GDM1 (cell line): ENCODE measurements around the gene PHLDB1.

ENCODE experiments used
- DNase-seq: peaks from one replicate; lab custom pipeline; 2025; lab: John Stamatoyannopoulos, UW

PHLDB1 gene

DNA sequence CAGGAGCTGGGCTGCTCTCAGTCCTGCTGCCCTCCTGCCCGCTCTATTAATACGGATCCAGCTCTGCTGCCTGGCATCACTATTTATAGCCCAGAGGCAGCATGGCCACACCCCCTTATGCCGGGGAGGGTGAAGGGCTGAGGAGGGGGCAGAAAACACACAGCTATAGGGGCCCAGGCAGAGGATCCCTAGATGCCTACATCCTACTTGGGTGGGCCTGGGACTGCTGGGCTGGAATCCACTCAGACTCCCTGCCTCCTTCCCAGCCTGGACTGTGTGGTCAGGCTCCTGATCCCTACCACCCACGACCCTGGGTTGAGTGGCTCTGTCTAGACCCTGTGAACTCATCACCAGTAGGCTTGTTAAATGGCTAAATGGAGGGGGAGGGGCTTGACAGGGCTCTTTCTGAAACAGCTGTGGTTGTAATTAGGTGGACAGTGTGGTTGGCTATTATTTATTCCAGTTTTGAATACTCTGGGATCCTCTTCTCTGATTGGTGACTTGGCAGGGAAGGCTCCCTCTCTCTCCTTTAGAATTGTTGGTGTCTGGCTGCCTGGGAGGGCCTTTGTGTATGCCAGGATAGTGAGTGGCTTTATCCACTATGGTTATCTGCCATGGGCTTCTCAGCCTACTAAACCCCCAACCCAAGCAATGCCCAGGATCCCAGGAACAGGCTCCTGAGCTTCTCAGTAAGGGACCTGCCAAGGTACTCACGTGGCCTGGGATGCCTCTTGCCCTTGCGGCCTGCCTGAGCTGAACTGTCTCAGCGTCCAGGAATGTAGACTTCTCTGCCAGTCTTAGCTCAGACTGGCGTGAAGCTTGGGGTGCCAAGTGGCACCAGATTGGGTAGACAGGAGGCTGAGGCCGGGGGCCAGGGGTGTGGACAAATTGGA, 15.2 kb downstream of the PHLDB1 start:
- DNase-seq = no peak

- DNase-seq = no peak
Observed at GRCh38 chr11:118623269-118623655, 15.8 kb downstream of the PHLDB1 start.

DNA sequence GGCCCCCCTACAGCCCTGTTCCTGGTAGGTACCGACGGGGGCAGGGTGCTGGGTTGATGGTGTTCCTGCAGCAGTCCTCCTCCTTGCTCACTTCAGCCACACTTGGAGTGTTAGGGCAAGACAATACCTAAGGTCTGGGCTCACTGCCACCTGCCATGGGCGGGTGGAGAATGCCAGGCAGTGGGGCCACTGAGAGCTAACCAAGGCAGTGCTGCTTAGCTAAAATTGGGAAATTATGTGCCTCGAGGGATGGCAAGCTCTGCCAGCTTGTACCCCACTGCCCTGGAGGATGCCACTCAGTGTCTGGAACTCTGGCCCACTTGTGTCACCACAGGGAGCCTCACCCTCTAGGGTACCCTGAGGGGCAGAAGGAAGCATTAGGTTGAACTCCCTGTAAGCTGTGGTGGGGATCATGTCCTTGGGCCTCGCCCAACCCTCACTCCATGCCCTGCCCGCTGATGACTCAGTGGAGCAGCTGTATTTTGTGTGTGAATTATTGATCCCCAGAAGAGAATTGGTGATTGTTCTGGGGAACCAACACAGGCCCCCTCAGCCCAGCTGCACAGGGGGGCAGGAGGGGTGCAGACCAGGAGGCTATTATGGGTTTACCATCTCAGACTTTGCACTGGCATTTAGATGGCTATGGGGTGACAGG, 17.7 kb downstream of the PHLDB1 start:
- DNase-seq = no peak

DNA sequence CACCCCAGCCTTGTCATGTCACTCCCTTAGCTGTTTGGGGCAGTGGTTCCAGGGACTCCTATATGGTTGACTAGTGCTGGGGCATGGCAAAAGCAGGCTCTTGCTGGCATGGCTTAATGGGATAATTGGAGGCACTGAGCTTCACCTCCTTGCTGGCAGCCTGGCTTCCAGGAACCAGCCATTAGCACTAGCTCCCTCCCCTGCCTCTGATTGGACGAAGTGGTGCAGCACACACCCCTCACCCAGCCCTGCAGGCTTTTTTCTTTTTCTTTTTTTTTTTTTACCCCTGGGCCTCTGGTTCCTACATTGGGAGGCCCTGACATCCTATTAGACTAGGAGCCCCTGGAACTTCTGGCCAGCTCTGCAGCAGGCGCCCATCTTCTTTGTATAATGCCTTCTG, 18.6 kb downstream of the PHLDB1 start:
- DNase-seq = no peak

GRCh38 chr11:118627566-118627965, 20.2 kb downstream of the PHLDB1 start:
- DNase-seq = no peak

DNA sequence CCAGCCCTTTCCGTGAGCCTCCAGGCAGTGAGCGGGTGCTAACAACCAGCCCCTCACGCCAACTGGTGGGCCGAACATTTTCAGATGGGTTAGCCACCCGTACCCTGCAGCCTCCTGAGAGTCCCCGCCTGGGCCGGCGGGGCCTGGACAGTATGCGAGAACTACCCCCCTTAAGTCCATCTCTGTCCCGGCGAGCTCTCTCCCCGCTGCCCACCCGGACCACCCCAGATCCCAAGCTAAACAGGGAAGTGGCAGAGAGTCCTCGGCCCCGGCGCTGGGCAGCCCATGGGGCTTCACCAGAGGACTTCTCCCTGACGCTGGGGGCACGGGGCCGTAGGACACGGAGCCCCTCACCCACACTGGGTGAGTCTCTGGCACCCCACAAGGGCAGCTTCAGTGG, 20.6 kb downstream of the PHLDB1 start:
- no peak for DNase-seq

DNA sequence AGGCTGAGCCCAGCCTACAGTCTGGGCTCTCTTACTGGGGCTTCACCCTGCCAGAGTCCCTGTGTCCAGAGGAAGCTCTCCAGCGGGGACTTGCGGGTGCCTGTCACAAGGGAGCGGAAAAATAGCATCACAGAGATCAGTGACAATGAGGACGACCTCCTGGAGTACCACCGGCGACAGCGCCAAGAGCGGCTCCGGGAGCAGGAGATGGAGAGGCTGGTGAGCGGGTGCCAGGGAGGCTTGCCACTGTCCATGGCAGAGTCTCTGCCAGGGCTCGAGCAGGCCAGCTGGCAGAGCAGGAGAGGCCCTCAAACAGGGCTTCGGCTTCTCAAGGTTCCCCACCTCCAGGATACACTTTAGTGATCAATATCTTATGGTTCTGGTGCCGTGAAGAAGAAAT, 21.0 kb downstream of the PHLDB1 start:
- no peak for DNase-seq

DNA sequence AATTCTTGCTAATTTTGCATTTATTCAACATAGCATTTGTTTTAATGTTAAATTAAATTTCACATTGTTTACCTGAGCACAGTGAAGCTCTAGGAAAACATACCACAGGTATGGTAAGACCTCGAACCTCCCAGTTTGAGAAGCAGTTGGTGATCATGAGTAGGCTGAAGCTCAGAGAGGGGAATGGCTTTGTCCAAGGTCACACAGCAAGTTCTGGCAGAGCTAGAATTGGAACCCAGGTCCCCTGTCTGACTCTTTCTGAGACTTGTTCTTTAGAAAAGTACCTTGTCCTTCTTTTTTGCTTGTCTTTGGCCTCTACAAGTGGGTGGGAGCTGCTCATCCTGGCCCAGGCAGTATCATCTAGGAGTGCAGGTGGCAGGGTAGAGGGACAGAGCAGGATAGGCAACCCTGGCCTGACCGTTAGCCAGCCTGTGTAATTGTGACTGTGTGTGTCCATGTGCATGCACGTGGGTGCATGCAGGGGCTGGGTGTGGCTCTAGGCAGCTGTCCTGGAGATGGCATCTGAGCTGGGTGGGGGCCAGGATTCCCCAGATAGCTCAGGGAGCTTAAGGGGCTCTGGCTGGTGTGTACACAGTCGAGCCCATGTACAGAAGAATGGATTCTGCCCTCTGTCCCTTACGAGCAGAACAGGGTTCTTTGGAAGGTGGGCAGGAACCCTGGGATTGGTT, 21.6 kb downstream of the PHLDB1 start:
- no peak for DNase-seq

DNA sequence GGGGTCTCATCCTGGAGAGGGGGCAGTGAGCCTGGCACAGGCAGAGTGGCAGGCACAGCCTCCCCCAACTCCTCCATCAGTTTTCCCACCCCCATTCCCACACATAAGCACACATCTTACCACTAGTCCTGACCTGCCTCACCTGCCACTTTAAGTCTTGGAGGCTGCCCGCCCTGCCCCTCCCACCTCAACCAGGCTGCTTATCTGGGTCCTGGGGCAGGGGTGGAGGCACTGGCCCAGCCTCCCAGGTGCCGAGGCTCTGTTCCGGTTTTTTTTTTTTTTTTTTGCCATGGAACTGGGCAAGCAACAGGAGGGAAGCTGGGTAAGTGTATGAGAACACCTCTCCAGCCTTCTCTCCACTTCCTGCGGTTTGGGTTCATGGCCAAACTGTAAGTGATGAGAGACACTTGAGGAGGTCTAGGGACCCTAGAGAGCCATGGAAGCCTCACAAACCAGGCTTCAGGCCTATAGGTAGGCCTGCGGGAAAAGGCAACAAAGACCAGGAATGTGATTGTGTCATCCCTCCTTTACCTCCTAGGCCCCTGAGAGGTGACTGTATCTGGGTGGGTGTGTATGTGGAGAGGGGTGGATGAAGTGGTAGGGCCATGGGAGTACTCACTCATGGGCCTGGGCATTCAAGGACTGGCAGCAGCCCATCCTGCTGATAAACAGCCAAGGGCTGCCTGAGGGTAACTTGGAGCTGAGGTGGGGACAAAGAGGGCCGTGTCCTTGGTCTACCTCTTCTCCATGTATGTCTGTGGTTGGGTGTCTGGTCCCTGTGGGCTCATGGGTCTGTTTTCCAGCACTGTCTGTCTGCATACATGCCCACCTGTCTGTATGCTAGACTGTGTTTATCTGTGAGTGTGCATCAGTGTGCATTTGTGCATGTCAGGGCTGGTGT, 22.6 kb downstream of the PHLDB1 start:
- DNase-seq = no peak

DNA sequence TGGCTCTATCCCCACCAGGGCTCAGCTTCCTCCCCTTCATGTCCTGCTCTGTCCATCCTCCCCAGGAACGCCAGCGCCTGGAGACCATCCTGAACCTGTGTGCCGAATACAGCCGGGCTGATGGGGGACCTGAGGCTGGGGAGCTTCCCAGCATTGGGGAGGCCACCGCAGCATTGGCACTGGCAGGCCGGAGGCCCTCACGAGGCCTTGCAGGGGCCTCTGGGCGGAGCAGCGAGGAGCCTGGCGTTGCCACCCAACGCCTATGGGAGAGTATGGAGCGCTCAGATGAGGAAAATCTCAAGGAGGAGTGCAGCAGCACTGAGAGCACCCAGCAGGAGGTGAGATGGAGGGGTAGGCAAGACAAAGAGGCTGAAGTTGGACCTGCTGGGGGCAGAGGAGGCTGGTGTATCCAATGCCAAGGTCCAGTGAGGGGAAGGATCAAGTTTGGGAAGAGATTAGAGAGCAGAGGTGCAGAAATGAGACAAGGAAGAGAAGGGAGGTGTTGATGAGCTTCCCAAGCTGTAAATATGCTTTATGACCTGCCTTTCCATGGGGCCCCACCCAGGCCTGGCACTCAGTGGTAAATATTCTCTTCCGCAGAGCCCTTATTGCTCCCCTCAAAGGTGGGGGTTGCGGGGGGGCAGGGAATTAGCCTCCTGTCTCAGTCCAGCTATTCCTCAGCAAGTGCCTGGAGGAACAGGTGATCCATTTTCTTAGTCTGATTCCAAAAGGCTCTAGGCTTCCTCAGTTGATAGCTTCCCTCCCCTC, 23.9 kb downstream of the PHLDB1 start:
- no peak for DNase-seq

DNA sequence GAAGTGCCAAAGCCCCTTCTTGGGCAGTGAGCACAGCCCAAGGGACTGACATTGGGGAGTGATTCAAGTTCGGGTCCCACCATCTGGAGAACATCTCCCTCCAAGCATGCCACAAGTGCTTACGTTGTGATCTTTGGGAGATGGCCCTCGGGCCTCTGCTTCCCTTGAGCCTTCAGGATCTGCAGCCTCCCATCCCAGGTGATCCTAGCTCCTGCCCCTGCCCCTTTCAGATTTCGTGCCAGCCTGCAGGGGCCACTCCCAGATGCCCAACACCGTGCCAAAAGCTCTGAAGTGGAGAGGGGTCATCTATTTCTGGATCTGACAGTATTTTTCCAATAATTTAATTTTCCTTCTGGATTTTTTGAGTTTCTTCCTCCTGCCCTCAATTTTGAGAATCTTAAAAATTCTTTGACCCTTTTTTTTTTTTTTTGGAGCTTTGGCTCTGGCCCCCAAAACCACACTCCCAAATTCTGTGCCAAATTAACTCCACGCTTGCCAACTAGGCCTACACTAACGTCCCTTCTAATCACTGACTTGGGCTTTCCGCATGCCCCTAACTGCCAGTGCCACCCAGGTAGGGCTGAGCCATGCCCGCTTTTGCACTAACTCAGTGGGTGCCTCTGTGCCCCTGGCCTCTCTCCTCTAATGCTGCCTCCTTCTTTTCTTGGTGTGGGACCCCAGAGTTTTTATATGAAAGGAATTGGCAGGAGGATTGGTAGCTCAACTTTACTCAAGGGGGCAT, 25.3 kb downstream of the PHLDB1 start:
- no peak for DNase-seq

- no peak for DNase-seq
Observed at GRCh38 chr11:118633319-118633690, 25.9 kb downstream of the PHLDB1 start.

DNA sequence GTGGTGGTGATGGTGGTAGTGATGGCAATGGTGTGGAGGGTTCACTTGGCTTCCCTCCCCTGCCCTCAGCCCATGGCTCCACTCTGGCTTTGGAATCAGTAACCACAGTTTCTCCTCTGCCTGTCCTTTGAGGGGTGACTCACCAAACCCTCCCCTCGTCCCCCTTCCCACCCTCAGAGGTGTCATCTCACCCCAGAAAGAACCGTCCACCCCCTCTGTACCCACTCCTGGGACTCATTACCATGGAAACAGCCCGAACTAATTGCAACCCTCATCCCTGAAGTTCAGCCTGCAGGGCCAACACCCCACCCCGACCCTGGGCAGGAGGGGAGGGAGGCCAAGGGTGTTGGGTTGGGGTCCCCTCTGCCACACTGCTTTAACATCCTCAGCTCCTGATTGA, 26.6 kb downstream of the PHLDB1 start:
- DNase-seq = no peak

- no peak for DNase-seq
Observed at GRCh38 chr11:118634431-118635236, 27.2 kb downstream of the PHLDB1 start.

DNA sequence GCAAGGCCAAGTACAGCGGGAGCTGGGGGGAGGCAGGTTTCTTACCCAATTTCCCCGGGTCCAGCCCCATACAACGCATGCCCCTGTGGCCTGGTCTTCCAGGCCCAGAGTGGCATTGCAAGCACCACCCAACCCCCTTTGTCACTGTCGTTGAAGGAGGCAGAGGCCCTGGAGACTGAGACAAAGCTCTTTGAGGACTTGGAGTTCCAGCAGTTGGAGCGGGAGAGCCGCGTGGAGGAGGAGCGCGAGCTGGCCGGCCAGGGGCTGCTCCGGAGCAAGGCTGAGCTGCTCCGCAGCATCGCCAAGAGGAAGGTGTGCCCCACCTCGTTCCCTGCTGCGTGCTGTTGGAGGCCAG, 27.8 kb downstream of the PHLDB1 start:
- DNase-seq = no peak

DNA sequence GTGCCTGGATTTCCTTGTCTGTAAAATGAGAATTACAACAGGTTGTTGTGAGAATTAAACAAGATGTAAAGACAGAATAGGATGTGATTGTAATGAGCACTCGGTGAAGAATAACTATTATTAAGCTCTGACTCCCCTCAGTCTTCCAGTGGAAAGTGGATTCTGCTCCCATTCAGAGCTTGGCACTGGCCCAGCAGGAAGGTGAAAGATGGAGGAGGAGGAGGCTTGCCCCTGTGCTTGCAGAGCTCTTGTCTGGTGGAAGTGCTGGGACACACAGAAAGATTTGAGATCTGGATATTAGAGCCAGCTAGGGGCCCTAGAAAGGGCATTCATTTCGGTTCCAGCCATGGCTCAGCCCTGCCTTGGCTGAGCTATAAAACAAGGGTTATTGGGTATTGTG, 28.2 kb downstream of the PHLDB1 start:
- DNase-seq = no peak

DNA sequence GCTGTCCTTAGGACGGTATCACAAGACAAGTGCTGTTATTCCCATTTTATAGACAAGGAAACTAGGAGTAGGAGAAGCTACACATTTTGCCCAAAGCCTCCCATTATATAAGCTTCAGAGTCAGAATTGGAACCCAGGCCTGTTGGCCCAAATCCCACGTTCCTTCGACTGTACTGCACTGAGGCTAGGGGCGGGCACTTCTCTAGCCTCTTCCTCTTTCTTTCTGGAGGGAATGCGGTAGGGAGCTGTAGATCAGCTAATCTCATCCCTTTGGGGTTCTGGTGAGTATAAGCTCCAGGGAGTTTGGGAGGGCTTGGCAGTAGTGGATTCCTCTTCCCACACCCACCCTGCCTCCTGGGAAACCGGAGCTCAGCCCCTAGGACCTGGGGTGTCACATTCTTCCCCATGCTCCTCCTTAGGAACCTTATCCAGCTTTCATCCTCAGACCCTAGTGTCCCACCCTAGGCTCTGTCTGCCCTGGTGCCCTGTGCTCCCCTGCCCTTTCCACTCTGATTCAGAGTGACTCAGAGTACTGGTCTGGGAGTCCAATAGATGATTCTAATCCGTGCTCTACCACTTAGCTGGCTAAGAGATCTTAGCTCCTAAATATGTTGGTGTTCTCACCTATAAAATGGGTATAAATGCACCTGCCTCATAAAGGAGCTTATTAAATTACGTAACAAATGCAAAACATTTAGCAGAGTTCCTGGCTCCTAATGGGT, 29.3 kb downstream of the PHLDB1 start:
- no peak for DNase-seq

- DNase-seq = no peak
Observed at GRCh38 chr11:118638726-118639125, 31.3 kb downstream of the PHLDB1 start.

GRCh38 chr11:118639899-118640298, 32.5 kb downstream of the PHLDB1 start:
- no peak for DNase-seq
